ENCODE measurements around the gene FBXO24. TPM values are rescaled to one million over a fixed set of nuclear protein-coding genes. Genes with fewer than 3 reads are reported as not detected.
"Not testable (repeated sequence)": the region's sequence is repeated elsewhere in the genome, so short reads cannot be mapped to it uniquely, and the experiment has no call there.

The FBXO24 gene
- total RNA-seq, 2 donors from 2014 or later = 2.3 to 9.7 TPM

GRCh38 chr7:100562195-100563099, 23.7 kb upstream of the FBXO24 start:
- intact Hi-C loops (cut with DNase I) = no loop called here
- Histone ChIP-seq H3K27ac (no peak overlapping the region), H3K4me3 (no peak overlapping the region), H3K9me3 (no peaks in the 10 kb centered on the region), H3K27me3 (replicated peaks; ENCODE audit: insufficient read depth) (no peaks in the 10 kb centered on the region), H3K4me1 (replicated peaks) (no peaks in the 10 kb centered on the region), H3K36me3 (no peaks in the 10 kb centered on the region)
- TF ChIP-seq CTCF (IDR thresholded peaks at IDR 0.05) = no peak
- no peak for DNase-seq (ENCODE audit: low spot score)
- 87% methylated on average over 26 of the region's 26 CpGs for WGBS

- H3K27me3 ChIP-seq (replicated peaks; ENCODE audit: insufficient read depth) = no peaks in the 10 kb centered on the region
- no peaks in the 10 kb centered on the region for H3K4me1 ChIP-seq (replicated peaks)
- intact Hi-C loops (cut with DNase I) = no loop called here
- no peaks in the 10 kb centered on the region for H3K36me3 ChIP-seq
- H3K4me3 ChIP-seq = no peak overlapping the region
- H3K9me3 ChIP-seq = no peaks in the 10 kb centered on the region
- 93% methylated on average over 8 of the region's 8 CpGs for WGBS
- TF ChIP-seq CTCF (IDR thresholded peaks at IDR 0.05) (no peak), POLR2AphosphoS5 (IDR thresholded peaks at IDR 0.05) (no peak), POLR2A (IDR thresholded peaks at IDR 0.05) (no peak)
- no peak overlapping the region for H3K27ac ChIP-seq
- DNase-seq (ENCODE audit: low spot score) = no peak
These were observed 23.0 kb upstream of the FBXO24 start for GRCh38 chr7:100563100-100563564.

- WGBS = 34% methylated on average over 12 of the region's 12 CpGs
- peak; percentile 76 for DNase-seq (ENCODE audit: low spot score)
- Histone ChIP-seq H3K9me3 (no peaks in the 10 kb centered on the region), H3K27me3 (replicated peaks; ENCODE audit: insufficient read depth) (no peaks in the 10 kb centered on the region), H3K4me3 (no peak overlapping the region), H3K4me1 (replicated peaks) (no peaks in the 10 kb centered on the region), H3K36me3 (no peaks in the 10 kb centered on the region), H3K27ac (no peak overlapping the region)
- no peak for TF ChIP-seq POLR2A (IDR thresholded peaks at IDR 0.05)
- TF ChIP-seq CTCF (IDR thresholded peaks at IDR 0.05) = peak; percentile 91 to 94 (median 92)
- TF ChIP-seq POLR2AphosphoS5 (IDR thresholded peaks at IDR 0.05) = peak; percentile 15
- intact Hi-C loops (cut with DNase I) = no loop called here
These were observed 22.2 kb upstream of the FBXO24 start for GRCh38 chr7:100563809-100564400.

- H3K4me3 ChIP-seq; intact Hi-C loops (cut with DNase I); H3K27ac ChIP-seq; H3K36me3 ChIP-seq; H3K27me3 ChIP-seq (replicated peaks; ENCODE audit: insufficient read depth); H3K9me3 ChIP-seq; DNase-seq (ENCODE audit: low spot score); H3K4me1 ChIP-seq (replicated peaks): not testable (repeated sequence)
- 94% methylated on average over 6 of the region's 6 CpGs for WGBS
These were observed 21.7 kb upstream of the FBXO24 start for GRCh38 chr7:100564405-100564804.

- Histone ChIP-seq H3K4me3 (no peak overlapping the region), H3K9me3 (no peaks in the 10 kb centered on the region), H3K4me1 (replicated peaks) (peaks cover 3% of the 10 kb centered on the region), H3K27ac (no peak overlapping the region), H3K36me3 (no peaks in the 10 kb centered on the region), H3K27me3 (replicated peaks; ENCODE audit: insufficient read depth) (no peaks in the 10 kb centered on the region)
- no peak for DNase-seq (ENCODE audit: low spot score)
- TF ChIP-seq POLR2AphosphoS5 (IDR thresholded peaks at IDR 0.05) = no peak
- no peak for TF ChIP-seq CTCF (IDR thresholded peaks at IDR 0.05)
- intact Hi-C loops (cut with DNase I) = no loop called here
- 92% methylated on average over 11 of the region's 11 CpGs for WGBS
These were observed 21.0 kb upstream of the FBXO24 start for GRCh38 chr7:100565133-100565571.

Measured in prostate gland (tissue), 2 donors.